Measurements from ENCODE around the gene TOR2A.
"Not testable (repeated sequence)": the region's sequence is repeated elsewhere in the genome, so short reads cannot be mapped to it uniquely, and the experiment has no call there.

The TOR2A gene

GRCh38 chr9:127768698-127769097 is 33.6 kb upstream of the TOR2A start:
- no peak for DNase-seq

- no peak for DNase-seq
These were observed 32.8 kb upstream of the TOR2A start for GRCh38 chr9:127767909-127768331.

GRCh38 chr9:127767410-127767809 is 32.3 kb upstream of the TOR2A start:
- no peak for DNase-seq

- DNase-seq = no peak
These were observed 30.3 kb upstream of the TOR2A start for GRCh38 chr9:127765418-127765817.

GRCh38 chr9:127763918-127764384 is 28.9 kb upstream of the TOR2A start:
- no peak for DNase-seq

- no peak for DNase-seq
These were observed 27.1 kb upstream of the TOR2A start for GRCh38 chr9:127762111-127762676.

- DNase-seq = no peak
These were observed 26.4 kb upstream of the TOR2A start for GRCh38 chr9:127761491-127761956.

- no peak for DNase-seq
These were observed 26.0 kb upstream of the TOR2A start for GRCh38 chr9:127761061-127761460.

- no peak for DNase-seq
These were observed 23.7 kb upstream of the TOR2A start for GRCh38 chr9:127758843-127759242.

- not testable (repeated sequence) for DNase-seq
These were observed 21.7 kb upstream of the TOR2A start for GRCh38 chr9:127756776-127757175.

GRCh38 chr9:127756233-127756632 is 21.1 kb upstream of the TOR2A start:
- no peak for DNase-seq

GRCh38 chr9:127755061-127756060 is 20.3 kb upstream of the TOR2A start:
- DNase-seq = no peak

- peak in 1 of 2 donors; percentile 19 for DNase-seq
These were observed 19.3 kb upstream of the TOR2A start for GRCh38 chr9:127754099-127755060.

- DNase-seq = no peak
These were observed 18.5 kb upstream of the TOR2A start for GRCh38 chr9:127753622-127754021.

- DNase-seq = no peak
These were observed 18.1 kb upstream of the TOR2A start for GRCh38 chr9:127753148-127753547.

- no peak for DNase-seq
These were observed 16.4 kb upstream of the TOR2A start for GRCh38 chr9:127751269-127752054.

GRCh38 chr9:127749090-127749787 is 14.1 kb upstream of the TOR2A start:
- no peak for DNase-seq

GRCh38 chr9:127746959-127747569 is 12.0 kb upstream of the TOR2A start:
- no peak for DNase-seq

- DNase-seq = no peak
These were observed 9.5 kb upstream of the TOR2A start for GRCh38 chr9:127744398-127745110.

All from hippocampal formation (tissue), 2 donors.